Stomach (tissue), 9 donors: ENCODE measurements around the gene RPS18. TPM values are rescaled to one million over a fixed set of nuclear protein-coding genes. Genes with fewer than 3 reads are reported as not detected.
A peak's percentile ranks its signal among the peaks of the same experiment; 100 is the strongest.

Experiments
- DNase-seq, 2 donors: peaks; one replicate each; pipeline versions ENCODE4 v3.0.0 to v3.0.0-alpha.2; 2013 to 2019
- H3K27ac ChIP-seq, 5 donors: fragments of 200-600 bp in 4 of 5; sonication (generic) in 4 of 5; one replicate each; pipeline ENCODE4 v1.5.1; 2013 to 2019; ENCODE audit warnings: mild to moderate bottlenecking in 1 of 5, moderate library complexity in 1 of 5
- H3K27me3 ChIP-seq, 3 donors: fragments of 200-600 bp; sonication (generic); one replicate each; pipeline ENCODE4 v1.5.1; 2017 to 2019; ENCODE audit warnings: mixed run types in 1 of 3
- H3K36me3 ChIP-seq, 4 donors: fragments of 200-600 bp; sonication (generic); 1 replicate in 3 of 4; 2 replicates in 1 of 4; pipeline ENCODE4 v1.5.1; 2016 to 2019
- H3K4me1 ChIP-seq, 4 donors: fragments of 200-600 bp; sonication (generic); one replicate each; pipeline ENCODE4 v1.5.1; 2016 to 2019
- H3K4me3 ChIP-seq, 4 donors: fragments of 200-600 bp; sonication (generic) in 3 of 4; one replicate each; pipeline ENCODE4 v1.5.1; 2016 to 2019; ENCODE audit warnings: mild to moderate bottlenecking in 1 of 4
- H3K9me3 ChIP-seq, 4 donors: fragments of 200-600 bp; sonication (generic); one replicate each; pipeline ENCODE4 v1.5.1; 2016 to 2019
- CTCF ChIP-seq, 7 experiments: fragments of 450-650 bp in 4 of 7; fragments of 200-600 bp in 3 of 7; sonication (generic) in 3 of 7; IDR thresholded peaks; one replicate each; pipeline ENCODE4 v1.5.1; 2016 to 2019; ENCODE audit warnings: antibody characterized with exemption in 7 of 7, control low read depth in 2 of 7, mild to moderate bottlenecking in 1 of 7
- EP300 ChIP-seq: sonication (generic); formaldehyde crosslinking; IDR thresholded peaks from one replicate; pipeline ENCODE4 v1.6.1; 2017; ENCODE audit warnings: antibody characterized with exemption
- POLR2A ChIP-seq, 4 donors: fragments of 450-650 bp; IDR thresholded peaks; one replicate each; pipeline ENCODE4 v1.6.1; 2016; ENCODE audit warnings: antibody characterized with exemption in 4 of 4, control low read depth in 2 of 4, mild to moderate bottlenecking in 1 of 4, moderate library complexity in 1 of 4
- POLR2AphosphoS5 ChIP-seq, 3 donors: sonication (generic); formaldehyde crosslinking; IDR thresholded peaks; one replicate each; pipeline ENCODE4 v1.6.1; 2016; ENCODE audit warnings: antibody characterized with exemption in 3 of 3
- WGBS, 5 donors: extraction: QIAGEN DNeasy Blood & Tissue Kit in 3 of 5; methylation state at CpG; one replicate each; pipeline versions ENCODE4 v1.1.5 to v1.1.7; 2013 to 2018; 5-methylcytosine and 5-hydroxymethylcytosine counted together
- intact Hi-C: fragments of 100-400 bp; cut with DNase I; formaldehyde crosslinking; loops from one replicate; pipeline ENCODE4 v1.15.1; 2023; ENCODE audit warnings: low total_unique reads
- polyA plus RNA-seq, 3 donors: library from polyadenylated mRNA; stranded (reverse); fragments of 200-250 nt; gene quantifications; one replicate each; pipeline ENCODE4 v1.2.3, GENCODE V29; 2013
- total RNA-seq, 5 donors: library from RNA; depleted of rRNA; stranded (reverse); fragments of >200 nt; gene quantifications; one replicate each; pipeline versions ENCODE4 v1.1.0 to v1.2.3, GENCODE V29; 2014 to 2016
- donor health status: healthy with polysubstance abuse.
- donor health status: Bipolar disorder and iron deficiency.
- donor health status: healthy.

The RPS18 gene
- total and polyA plus RNA-seq, 8 donors, result 279 to 9,227 (median 2,699) TPM

GRCh38 chr6:33321227-33321626 is 49.4 kb downstream of the RPS18 start:
- TF ChIP-seq POLR2A (IDR thresholded peaks at IDR 0.05) (no peak), EP300 (no peak), POLR2AphosphoS5 (IDR thresholded peaks at IDR 0.05) (no peak), CTCF (IDR thresholded peaks at IDR 0.05) (no peak)
- Histone ChIP-seq H3K4me3 (peak overlapping the region; percentile 71 to 91 (median 74)), H3K9me3 (no peaks in the 10 kb centered on the region), H3K4me1 (peaks cover 41 to 66% (median 63%) of the 10 kb centered on the region in 4 donors), H3K36me3 (peaks cover 27 to 36% (median 34%) of the 10 kb centered on the region in 4 donors), H3K27me3 (no peaks in the 10 kb centered on the region), H3K27ac (peak overlapping the region in 4 of 5 donors; percentile 91 to 97 (median 92))
- WGBS, 5 donors, result 79 to 86% (median 82%) methylated on average over 9 of the region's 9 CpGs
- DNase-seq, result no peak
- intact Hi-C loops, result no loop called here

GRCh38 chr6:33323623-33323948 is 51.7 kb downstream of the RPS18 start:
- no peak for TF ChIP-seq EP300
- no peak for TF ChIP-seq POLR2A (IDR thresholded peaks at IDR 0.05)
- TF ChIP-seq POLR2AphosphoS5 (IDR thresholded peaks at IDR 0.05), result no peak
- TF ChIP-seq CTCF (IDR thresholded peaks at IDR 0.05), result no peak
- WGBS, 5 donors, result 1 to 4% (median 2%) methylated on average over 12 of the region's 12 CpGs
- Histone ChIP-seq H3K36me3 (peaks cover 26 to 30% (median 30%) of the 10 kb centered on the region in 4 donors), H3K4me3 (peak overlapping the region; percentile 71 to 91 (median 74)), H3K9me3 (no peaks in the 10 kb centered on the region), H3K4me1 (peaks cover 36 to 48% (median 47%) of the 10 kb centered on the region in 4 donors), H3K27me3 (no peaks in the 10 kb centered on the region), H3K27ac (peak overlapping the region; percentile 80 to 93 (median 92))
- intact Hi-C loops, result no loop called here
- no peak for DNase-seq

DNA sequence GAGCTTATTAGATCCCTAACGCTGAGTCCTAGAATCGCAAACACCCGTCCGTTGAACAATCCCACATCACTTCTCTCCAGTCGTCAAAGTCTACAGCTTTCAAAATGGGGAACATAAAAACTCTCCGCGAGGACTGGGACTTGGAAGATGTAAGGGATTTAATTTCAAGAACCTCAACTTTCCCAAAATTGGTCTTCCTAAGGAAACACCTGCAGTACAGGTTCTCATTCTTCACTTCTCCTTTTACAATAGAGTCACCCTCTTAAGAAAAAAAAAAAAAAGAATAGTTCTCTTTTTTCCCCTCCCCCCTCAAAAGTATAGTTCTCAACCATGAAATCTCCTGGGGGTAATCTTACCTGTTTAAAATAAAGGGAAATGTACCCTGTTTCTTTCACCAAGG is 52.2 kb downstream of the RPS18 start:
- peak overlapping the region; percentile 71 to 91 (median 74) for H3K4me3 ChIP-seq
- no peak for TF ChIP-seq POLR2AphosphoS5 (IDR thresholded peaks at IDR 0.05)
- TF ChIP-seq EP300, result no peak
- no peak for TF ChIP-seq CTCF (IDR thresholded peaks at IDR 0.05)
- TF ChIP-seq POLR2A (IDR thresholded peaks at IDR 0.05), result no peak
- H3K4me1 ChIP-seq, result peaks cover 31 to 43% (median 42%) of the 10 kb centered on the region in 4 donors
- no peaks in the 10 kb centered on the region for H3K9me3 ChIP-seq
- H3K27ac ChIP-seq, result peak overlapping the region in 4 of 5 donors; percentile 91 to 93 (median 92)
- DNase-seq, result no peak
- H3K27me3 ChIP-seq, result no peaks in the 10 kb centered on the region
- peaks cover 21 to 25% (median 24%) of the 10 kb centered on the region in 4 donors for H3K36me3 ChIP-seq
- intact Hi-C loops, result no loop called here
- 18 to 26% (median 25%) methylated on average over 7 of the region's 7 CpGs for WGBS, 5 donors

Other genes starting within 250 kb of the RPS18 start
- 100 to 1,000 TPM in 1 of 5 donors, 10 to 100 TPM in 3, under 1 TPM in 1; 0.29 to 171 (median 39.7) TPM for gene HLA-DPA1, start 198.4 kb upstream of the RPS18 start, total RNA-seq
- gene HLA-DPA1, start 198.4 kb upstream of the RPS18 start, polyA plus RNA-seq, result 10 to 100 TPM; 14.3 to 34.1 (median 23.3) TPM
- gene HLA-DPB1, start 196.1 kb upstream of the RPS18 start, total RNA-seq, result 10 to 100 TPM in 4 of 5 donors, not detected in 1; 10.7 to 46.6 (median 31.9) TPM
- 10 to 100 TPM; 48.3 to 62.2 (median 51.1) TPM for gene HLA-DPB1, start 196.1 kb upstream of the RPS18 start, polyA plus RNA-seq
- gene COL11A2, start 79.6 kb upstream of the RPS18 start, total RNA-seq, result 1 to 10 TPM in 1 of 5 donors, under 1 TPM in 2, not detected in 2; under 0.01 to 1.5 (median 0.87) TPM
- gene COL11A2, start 79.6 kb upstream of the RPS18 start, polyA plus RNA-seq, result under 1 TPM in 2 of 3 donors, not detected in 1; 0.19 to 0.88 TPM
- 10 to 100 TPM in 3 of 5 donors, 1 to 10 TPM in 2; 2.9 to 50.4 (median 10.7) TPM for gene RXRB, start 71.4 kb upstream of the RPS18 start, total RNA-seq
- 10 to 100 TPM; 15.9 to 32.7 (median 17.3) TPM for gene RXRB, start 71.4 kb upstream of the RPS18 start, polyA plus RNA-seq
- 100 to 1,000 TPM in 1 of 5 donors, 10 to 100 TPM in 3, 1 to 10 TPM in 1; 9.3 to 119 (median 75.8) TPM for gene SLC39A7, start 71.2 kb upstream of the RPS18 start, total RNA-seq
- gene SLC39A7, start 71.2 kb upstream of the RPS18 start, polyA plus RNA-seq, result 10 to 100 TPM; 33.6 to 59.8 (median 54.5) TPM
- 10 to 100 TPM in 2 of 5 donors, 1 to 10 TPM in 2, not detected in 1; 8.0 to 24.8 (median 14.5) TPM for gene HSD17B8, start 67.4 kb upstream of the RPS18 start, total RNA-seq
- 10 to 100 TPM; 21.5 to 29.9 (median 24.5) TPM for gene HSD17B8, start 67.4 kb upstream of the RPS18 start, polyA plus RNA-seq
- 100 to 1,000 TPM in 1 of 5 donors, 10 to 100 TPM in 4; 14.3 to 140 (median 20.7) TPM for gene RING1, start 63.6 kb upstream of the RPS18 start, total RNA-seq
- 10 to 100 TPM; 35.1 to 45.4 (median 37.4) TPM for gene RING1, start 63.6 kb upstream of the RPS18 start, polyA plus RNA-seq
- gene VPS52, start 199 bp upstream of the RPS18 start, total RNA-seq, result 10 to 100 TPM; 39.7 to 89.3 (median 59.4) TPM
- 10 to 100 TPM; 22.6 to 37.2 (median 25.3) TPM for gene VPS52, start 199 bp upstream of the RPS18 start, polyA plus RNA-seq
- gene B3GALT4, start 5.0 kb downstream of the RPS18 start, total RNA-seq, result 10 to 100 TPM in 4 of 5 donors, not detected in 1; 10.8 to 42.9 (median 32.6) TPM
- 10 to 100 TPM in 2 of 3 donors, 1 to 10 TPM in 1; 9.8 to 11.5 (median 10.5) TPM for gene B3GALT4, start 5.0 kb downstream of the RPS18 start, polyA plus RNA-seq
- gene WDR46, start 17.2 kb downstream of the RPS18 start, total RNA-seq, result 10 to 100 TPM; 42.9 to 72.9 (median 54.5) TPM
- gene WDR46, start 17.2 kb downstream of the RPS18 start, polyA plus RNA-seq, result 10 to 100 TPM; 47.5 to 65.1 (median 54.4) TPM
- 10 to 100 TPM in 3 of 5 donors, 1 to 10 TPM in 1, not detected in 1; 9.7 to 32.9 (median 12.8) TPM for gene PFDN6, start 17.5 kb downstream of the RPS18 start, total RNA-seq
- 100 to 1,000 TPM; 117 to 265 (median 202) TPM for gene PFDN6, start 17.5 kb downstream of the RPS18 start, polyA plus RNA-seq
- gene RGL2, start 26.9 kb downstream of the RPS18 start, total RNA-seq, result 100 to 1,000 TPM in 1 of 5 donors, 10 to 100 TPM in 4; 10.4 to 103 (median 52.7) TPM
- gene RGL2, start 26.9 kb downstream of the RPS18 start, polyA plus RNA-seq, result 100 to 1,000 TPM in 1 of 3 donors, 10 to 100 TPM in 2; 37.4 to 112 (median 44.3) TPM
- 100 to 1,000 TPM in 2 of 5 donors, 10 to 100 TPM in 3; 29.0 to 242 (median 59.5) TPM for gene TAPBP, start 42.0 kb downstream of the RPS18 start, total RNA-seq
- gene TAPBP, start 42.0 kb downstream of the RPS18 start, polyA plus RNA-seq, result 10 to 100 TPM; 17.0 to 53.5 (median 37.5) TPM
- gene ZBTB22, start 45.7 kb downstream of the RPS18 start, total RNA-seq, result 10 to 100 TPM in 4 of 5 donors, 1 to 10 TPM in 1; 1.2 to 45.2 (median 11.9) TPM
- gene ZBTB22, start 45.7 kb downstream of the RPS18 start, polyA plus RNA-seq, result 10 to 100 TPM in 2 of 3 donors, 1 to 10 TPM in 1; 9.8 to 11.8 (median 10.5) TPM
- 100 to 1,000 TPM in 2 of 5 donors, 10 to 100 TPM in 3; 18.2 to 127 (median 59.8) TPM for gene DAXX, start 50.9 kb downstream of the RPS18 start, total RNA-seq
- gene DAXX, start 50.9 kb downstream of the RPS18 start, polyA plus RNA-seq, result 10 to 100 TPM; 27.5 to 31.3 (median 27.5) TPM
- gene KIFC1, start 119.7 kb downstream of the RPS18 start, total RNA-seq, result 10 to 100 TPM in 1 of 5 donors, 1 to 10 TPM in 3, not detected in 1; 4.2 to 15.4 (median 6.7) TPM
- 1 to 10 TPM in 2 of 3 donors, under 1 TPM in 1; 0.46 to 9.9 (median 5.4) TPM for gene KIFC1, start 119.7 kb downstream of the RPS18 start, polyA plus RNA-seq
- 100 to 1,000 TPM in 1 of 5 donors, 10 to 100 TPM in 4; 22.0 to 125 (median 70.0) TPM for gene PHF1, start 138.9 kb downstream of the RPS18 start, total RNA-seq
- gene PHF1, start 138.9 kb downstream of the RPS18 start, polyA plus RNA-seq, result 10 to 100 TPM; 56.3 to 99.9 (median 68.7) TPM
- gene CUTA, start 146.0 kb downstream of the RPS18 start, total RNA-seq, result 100 to 1,000 TPM in 3 of 5 donors, 10 to 100 TPM in 2; 12.8 to 203 (median 101) TPM
- gene CUTA, start 146.0 kb downstream of the RPS18 start, polyA plus RNA-seq, result 100 to 1,000 TPM; 162 to 233 (median 165) TPM
- gene SYNGAP1, start 148.0 kb downstream of the RPS18 start, total RNA-seq, result 10 to 100 TPM in 2 of 5 donors, 1 to 10 TPM in 2, under 1 TPM in 1; 0.58 to 78.8 (median 7.7) TPM
- gene SYNGAP1, start 148.0 kb downstream of the RPS18 start, polyA plus RNA-seq, result 1 to 10 TPM; 3.9 to 5.6 (median 4.0) TPM
- gene ZBTB9, start 182.5 kb downstream of the RPS18 start, total RNA-seq, result 1 to 10 TPM in 3 of 5 donors, under 1 TPM in 1, not detected in 1; 0.45 to 7.8 (median 3.1) TPM
- 1 to 10 TPM; 2.4 to 4.2 (median 2.6) TPM for gene ZBTB9, start 182.5 kb downstream of the RPS18 start, polyA plus RNA-seq